GM12892 (cell line): ENCODE data around the gene CCL21.
"Not testable (repeated sequence)": the region's sequence is repeated elsewhere in the genome, so short reads cannot be mapped to it uniquely, and the experiment has no call there.

ENCODE experiments used
- POLR2A ChIP-seq: IDR thresholded peaks from 2 replicates; pipeline ENCODE4 v1.6.1; 2011; ENCODE audit warnings: low read depth, low read length, control low read depth
- POLR2AphosphoS5 ChIP-seq: IDR thresholded peaks from 2 replicates; pipeline ENCODE4 v1.6.1; 2011; ENCODE audit warnings: low read depth, low read length, control low read depth
- TAF1 ChIP-seq: IDR thresholded peaks from 2 replicates; pipeline ENCODE4 v1.6.1; 2011; ENCODE audit warnings: low read depth, mild to moderate bottlenecking, control low read depth, low read length, borderline replicate concordance

DNA sequence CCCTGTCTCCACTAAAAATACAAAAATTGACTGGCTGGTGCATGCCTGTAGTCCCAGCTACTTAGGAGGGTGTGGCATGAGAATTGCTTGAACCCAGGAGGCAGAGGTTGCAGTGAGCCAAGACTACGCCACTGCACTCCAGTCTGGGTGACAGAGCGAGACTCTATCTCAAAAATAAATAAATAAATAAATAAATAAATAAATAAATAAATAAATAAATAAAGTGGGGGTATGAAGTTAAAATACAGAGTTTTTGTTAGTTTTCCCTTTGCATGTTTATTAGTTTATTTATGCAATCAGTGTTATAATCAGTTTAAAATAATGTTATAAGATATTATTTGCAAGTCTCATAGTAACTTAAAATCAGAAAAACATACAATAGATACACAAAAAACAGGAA lies 40.4 kb upstream of the CCL21 start:
- not testable (repeated sequence) for TF ChIP-seq POLR2AphosphoS5, POLR2A, TAF1
